ENCODE measurements around the gene IMPDH1.

- no peak for TF ChIP-seq CTCF (conservative IDR thresholded peaks at IDR 0.05 in 1 of 2, IDR thresholded peaks at IDR 0.05 in 1 of 2; ENCODE audit: extremely low read depth in 1 of 2, insufficient read depth in 1 of 2, low read depth in 1 of 2, low read length in 2 of 2)
- TF ChIP-seq EZH2 (IDR thresholded peaks at IDR 0.05; ENCODE audit: borderline replicate concordance, low read length) = no peak
These were observed 11.0 kb downstream of the IMPDH1 start for GRCh38 chr7:128398841-128399135.
